ENCODE data around the gene NQO2.
"Not testable (repeated sequence)": the region's sequence is repeated elsewhere in the genome, so short reads cannot be mapped to it uniquely, and the experiment has no call there.

NQO2 gene

GRCh38 chr6:3037638-3038365 lies 38.1 kb downstream of the NQO2 start:
- DNase-seq (ENCODE audit: low spot score): no peak

- DNase-seq (ENCODE audit: low spot score): no peak
These were observed 39.7 kb downstream of the NQO2 start for GRCh38 chr6:3039384-3039783.

- DNase-seq (ENCODE audit: low spot score): no peak
These were observed 41.5 kb downstream of the NQO2 start for GRCh38 chr6:3041147-3041546.

- DNase-seq (ENCODE audit: low spot score): no peak
These were observed 41.9 kb downstream of the NQO2 start for GRCh38 chr6:3041606-3042005.

GRCh38 chr6:3045369-3045768 lies 45.7 kb downstream of the NQO2 start:
- no peak for DNase-seq (ENCODE audit: low spot score)

- no peak for DNase-seq (ENCODE audit: low spot score)
These were observed 46.1 kb downstream of the NQO2 start for GRCh38 chr6:3045777-3046176.

GRCh38 chr6:3046295-3046694 lies 46.6 kb downstream of the NQO2 start:
- no peak for DNase-seq (ENCODE audit: low spot score)

GRCh38 chr6:3048009-3048408 lies 48.3 kb downstream of the NQO2 start:
- DNase-seq (ENCODE audit: low spot score): not testable (repeated sequence)

GRCh38 chr6:3052481-3053230 lies 53.0 kb downstream of the NQO2 start:
- no peak for DNase-seq (ENCODE audit: low spot score)

- no peak for DNase-seq (ENCODE audit: low spot score)
These were observed 53.5 kb downstream of the NQO2 start for GRCh38 chr6:3053231-3053508.

- not testable (repeated sequence) for DNase-seq (ENCODE audit: low spot score)
These were observed 54.8 kb downstream of the NQO2 start for GRCh38 chr6:3054229-3055157.

- not testable (repeated sequence) for DNase-seq (ENCODE audit: low spot score)
These were observed 55.4 kb downstream of the NQO2 start for GRCh38 chr6:3055158-3055499.

GRCh38 chr6:3057063-3057770 lies 57.5 kb downstream of the NQO2 start:
- DNase-seq (ENCODE audit: low spot score): no peak

GRCh38 chr6:3058957-3059356 lies 59.3 kb downstream of the NQO2 start:
- DNase-seq (ENCODE audit: low spot score): no peak

GRCh38 chr6:3060092-3060491 lies 60.4 kb downstream of the NQO2 start:
- not testable (repeated sequence) for DNase-seq (ENCODE audit: low spot score)

GRCh38 chr6:3061501-3061941 lies 61.8 kb downstream of the NQO2 start:
- DNase-seq (ENCODE audit: low spot score): peak; percentile 75

- DNase-seq (ENCODE audit: low spot score): not testable (repeated sequence)
These were observed 63.6 kb downstream of the NQO2 start for GRCh38 chr6:3063340-3063732.

- peak; percentile 93 for DNase-seq (ENCODE audit: low spot score)
These were observed 64.3 kb downstream of the NQO2 start for GRCh38 chr6:3063733-3064700.

GRCh38 chr6:3068329-3069214 lies 68.9 kb downstream of the NQO2 start, which contains the start of gene RIPK1:
TSS of gene RIPK1 (plus strand) at chr6:3068494. CDS start at chr6:3076824, 8,330 bp downstream.
- peak; percentile 93 for DNase-seq (ENCODE audit: low spot score)

Data from LoVo (cell line).